ENCODE data around the gene ACVR1C.

ACVR1C gene

DNA sequence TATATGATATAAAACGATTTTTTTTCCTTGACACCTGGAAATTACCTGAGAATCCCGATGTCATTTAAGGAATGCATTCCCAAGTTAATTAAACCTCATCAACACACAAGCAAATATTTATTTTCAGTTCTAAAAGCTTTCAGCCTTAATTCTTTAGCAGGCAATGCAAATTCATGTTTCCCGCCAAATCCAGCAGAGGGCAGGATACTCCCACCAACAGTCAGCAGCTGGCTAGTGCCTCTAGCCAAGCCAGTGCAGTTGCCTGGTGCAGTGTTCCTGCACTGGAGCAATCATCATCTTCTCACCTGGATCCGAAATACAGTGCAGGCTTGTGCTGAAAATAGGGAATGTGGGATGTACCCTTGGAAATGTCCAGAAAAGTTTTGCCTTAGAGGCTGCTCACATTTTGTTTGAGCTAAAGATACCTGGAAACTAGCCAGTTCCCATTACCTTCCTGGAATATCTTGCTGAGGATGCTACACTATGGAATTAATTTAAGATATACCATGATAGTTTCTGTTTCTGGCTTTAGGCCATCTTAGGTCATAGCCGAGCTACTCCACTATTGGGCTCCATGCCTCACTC lies 136.4 kb downstream of the ACVR1C start:
- DNase-seq: peak; percentile 47 to 76

- DNase-seq: no peak
Measured at GRCh38 chr2:157489983-157490382, 138.7 kb downstream of the ACVR1C start.

DNA sequence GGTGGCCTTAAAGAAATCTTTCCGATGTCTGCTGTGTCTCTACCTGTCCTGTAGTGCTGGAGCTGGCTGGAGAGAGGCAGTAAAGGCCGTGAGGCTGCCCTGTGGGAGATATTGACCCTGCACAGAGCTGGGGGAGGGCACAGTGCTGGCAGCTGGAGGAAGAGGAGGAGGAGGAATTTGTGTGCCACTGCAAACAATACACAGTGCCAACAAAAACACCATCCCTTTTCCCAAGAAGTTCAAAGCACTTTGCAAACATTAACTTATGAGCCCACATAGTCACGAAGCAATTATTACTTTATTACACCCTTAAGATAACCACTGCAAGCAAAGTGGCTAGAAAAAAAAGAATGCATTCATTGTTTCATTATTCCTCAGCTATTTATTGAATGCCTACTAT lies 139.8 kb downstream of the ACVR1C start:
- no peak for DNase-seq

GRCh38 chr2:157487747-157488146 lies 140.9 kb downstream of the ACVR1C start:
- DNase-seq: no peak

DNA sequence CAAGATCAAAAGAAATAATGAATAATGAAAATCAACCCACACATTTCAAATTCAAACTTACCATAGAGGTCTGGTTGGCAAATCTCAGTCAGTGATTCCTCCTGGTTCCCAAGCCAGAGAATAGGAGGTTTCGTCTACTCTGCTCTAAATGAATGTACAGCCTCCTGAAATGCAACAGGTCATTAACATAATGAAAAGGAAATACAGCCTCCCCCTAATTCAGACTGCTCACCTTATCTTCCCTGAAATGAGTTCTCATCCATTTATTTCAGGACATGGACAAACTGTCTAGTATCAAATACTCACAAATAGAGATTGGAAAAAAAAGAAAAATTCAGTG lies 141.4 kb downstream of the ACVR1C start:
- no peak for DNase-seq

DNA sequence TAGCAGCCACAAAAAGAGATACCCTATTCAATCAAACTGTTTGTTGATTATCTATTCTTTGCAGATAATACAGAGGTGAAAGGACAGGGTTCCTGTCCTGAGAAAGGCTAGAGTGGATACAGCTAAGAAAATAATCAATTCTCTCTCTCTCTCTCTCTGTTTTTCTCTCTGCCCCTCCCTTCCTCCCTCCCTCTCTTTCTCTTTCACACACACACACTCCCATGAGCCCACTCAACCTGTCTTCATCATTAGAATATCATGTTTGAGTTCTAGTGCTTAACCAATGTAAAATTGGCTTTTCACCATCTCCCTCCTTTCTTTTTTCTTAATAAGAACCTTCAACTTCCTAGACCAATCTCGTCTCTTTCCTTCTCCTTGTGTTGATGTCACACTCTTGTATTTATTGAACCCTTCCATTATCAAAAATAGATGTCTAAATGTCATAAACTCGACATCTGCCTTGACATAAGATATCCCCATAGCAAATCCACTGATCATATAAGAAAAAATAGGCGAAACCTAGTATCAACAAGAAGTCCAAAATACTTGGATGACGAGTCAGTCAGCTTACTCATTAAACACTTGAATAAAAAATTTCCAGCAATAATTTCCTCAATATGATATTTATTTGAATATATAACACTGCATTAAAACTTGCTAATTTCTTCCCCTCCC lies 141.9 kb downstream of the ACVR1C start:
- DNase-seq: no peak

- peak; percentile 64 to 87 for DNase-seq
Measured at GRCh38 chr2:157480182-157480961, 148.3 kb downstream of the ACVR1C start.

DNA sequence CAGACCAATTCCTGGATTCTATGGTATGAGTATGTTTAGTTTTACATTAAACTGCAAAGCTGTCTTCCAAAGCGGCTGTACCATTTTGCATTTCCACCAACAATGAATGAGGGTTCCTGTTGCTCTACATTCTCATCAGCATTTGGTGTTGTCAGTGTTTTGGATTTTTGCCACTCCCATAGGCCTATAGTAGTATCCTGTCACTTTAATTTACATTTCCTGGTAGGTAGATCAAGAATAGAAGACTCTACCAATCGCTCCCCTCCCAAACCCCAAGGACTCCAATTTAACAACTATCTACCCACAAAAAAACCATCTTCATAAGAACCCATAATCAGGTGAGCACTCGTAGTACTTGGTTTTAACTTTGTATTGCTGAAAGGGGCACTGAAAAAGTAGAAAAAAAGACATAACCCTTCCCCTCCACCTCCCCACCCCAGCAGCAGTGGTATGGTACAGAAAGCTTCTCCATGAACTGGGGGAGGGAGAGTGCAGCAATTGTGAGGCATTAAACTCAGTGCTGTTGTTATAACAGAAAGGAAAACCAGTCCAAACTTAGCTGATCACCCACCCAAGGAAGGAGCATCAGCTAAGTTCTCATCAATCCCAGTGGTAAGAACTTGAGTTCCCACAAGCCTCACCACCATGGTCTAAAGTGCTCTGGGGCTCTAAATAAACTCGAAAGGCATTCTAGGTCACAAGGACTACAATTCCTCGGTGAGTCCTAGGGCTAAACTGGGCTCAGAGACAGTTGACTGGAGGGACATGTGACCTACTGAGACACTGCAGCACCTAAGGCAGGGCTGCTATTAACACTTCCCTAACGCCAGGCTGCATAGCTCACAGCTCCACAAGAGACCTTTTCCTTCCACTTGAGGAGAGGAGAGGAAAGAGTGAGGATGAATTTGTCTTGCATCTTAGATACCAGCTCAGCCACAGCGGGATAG lies 149.3 kb downstream of the ACVR1C start:
- peak in 1 of 2 donors; percentile 25 for DNase-seq

- no peak for DNase-seq
Measured at GRCh38 chr2:157477919-157478318, 150.7 kb downstream of the ACVR1C start.

DNA sequence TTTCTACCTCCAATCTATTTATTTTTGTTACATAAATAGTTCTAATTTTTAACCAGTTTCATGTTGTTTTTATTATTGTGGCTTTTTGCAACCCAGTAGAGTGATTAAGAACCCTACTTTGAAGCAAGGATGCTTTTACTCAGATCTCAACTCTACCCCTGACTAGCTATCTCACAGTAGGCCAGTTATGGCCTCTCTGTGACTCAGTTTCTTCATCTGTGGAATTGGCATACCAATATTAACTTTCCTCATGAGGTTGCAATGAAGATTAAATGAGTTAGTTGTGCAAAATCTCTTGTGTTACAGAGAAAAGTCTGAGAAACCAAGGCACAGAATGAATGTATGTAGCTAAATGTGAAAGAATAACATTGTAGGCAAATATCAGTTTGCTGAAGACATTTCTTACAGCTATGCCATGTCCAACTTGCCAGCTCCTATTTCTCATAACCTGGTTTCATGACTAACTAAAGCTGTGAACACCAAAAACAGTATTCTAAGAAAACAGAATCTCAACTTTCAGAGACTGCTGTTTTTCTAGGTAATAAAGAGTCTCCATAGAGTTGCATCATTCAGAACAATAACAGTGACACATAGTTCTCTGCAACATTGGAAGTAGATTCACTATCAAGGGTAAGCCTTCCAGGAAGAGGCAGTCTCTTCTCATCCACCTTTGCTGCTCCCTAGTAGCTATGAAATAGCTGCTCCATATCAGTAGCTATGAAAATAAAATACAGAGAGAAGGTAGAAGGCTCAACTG lies 151.5 kb downstream of the ACVR1C start:
- DNase-seq: no peak
